H1 (cell line): ENCODE results near the gene GDPD2. TPM values are rescaled to one million over a fixed set of nuclear protein-coding genes. Genes with fewer than 3 reads are reported as not detected.

Source experiments
- CTCF ChIA-PET: fragments of 300-600 bp; sonication (Branson Sonifier 250); formaldehyde crosslinking; loops from one replicate; lab custom pipeline; 2021; ENCODE audit not compliant: partially characterized antibody; lab: Charles Lee
- POLR2A ChIA-PET: fragments of 300-600 bp; sonication (Branson Sonifier 250); formaldehyde crosslinking; loops from one replicate; lab custom pipeline; 2021; ENCODE audit warnings: inconsistent platforms; ENCODE audit not compliant: partially characterized antibody; lab: Charles Lee
- DNase-seq, 2 experiments: peaks; one replicate each; pipeline versions ENCODE4 v3.0.0 to v3.0.0-alpha.2; 2010 to 2022; ENCODE audit warnings: low spot score in 2 of 2, low read depth in 1 of 2, mixed read lengths in 1 of 2
- FAIRE-seq: peaks from 2 replicates; lab custom pipeline; 2011; peaks lifted over from hg19 to GRCh38; lab: Jason Lieb, UNC
- H2AFZ ChIP-seq: 2 replicates; pipeline ENCODE4 v1.8.1; 2012; ENCODE audit warnings: low read length, inconsistent platforms
- H2AK5ac ChIP-seq: 2 replicates; pipeline ENCODE4 v1.6.1; 2013; ENCODE audit warnings: low read depth, low read length
- H2BK120ac ChIP-seq: replicated peaks from 2 replicates; pipeline ENCODE3; 2013; ENCODE audit warnings: low read depth, low read length, inconsistent platforms
- H2BK12ac ChIP-seq: 2 replicates; pipeline ENCODE4 v1.6.1; 2013; ENCODE audit warnings: low read depth, low read length
- H2BK15ac ChIP-seq: 2 replicates; pipeline ENCODE4 v1.6.1; 2013; ENCODE audit warnings: low read length
- H2BK20ac ChIP-seq: 2 replicates; pipeline ENCODE4 v1.6.1; 2013; ENCODE audit warnings: low read length
- H2BK5ac ChIP-seq: 2 replicates; pipeline ENCODE4 v1.6.1; 2013; ENCODE audit warnings: low read depth, low read length
- H3K14ac ChIP-seq: 2 replicates; pipeline ENCODE4 v1.6.1; 2013; ENCODE audit warnings: inconsistent platforms; ENCODE audit not compliant: insufficient read length
- H3K18ac ChIP-seq: 2 replicates; pipeline ENCODE4 v1.6.1; 2013; ENCODE audit warnings: low read length; ENCODE audit errors: extremely low read depth
- H3K23ac ChIP-seq: 2 replicates; pipeline ENCODE4 v1.6.1; 2013; ENCODE audit warnings: inconsistent platforms; ENCODE audit not compliant: insufficient read length
- H3K23me2 ChIP-seq: 2 replicates; pipeline ENCODE4 v1.6.1; 2013; ENCODE audit warnings: low read depth, low read length
- H3K27ac ChIP-seq: 2 replicates; pipeline ENCODE4 v1.6.1; 2011; ENCODE audit warnings: low read depth, low read length, inconsistent platforms
- H3K27me3 ChIP-seq, 4 experiments: replicated peaks in 1 of 4; 1 replicate in 1 of 4; 2 replicates in 3 of 4; pipeline versions ENCODE4 v1.6.1 to v1.8.1; 2011 to 2013; ENCODE audit warnings: low read length in 3 of 4, mild to moderate bottlenecking in 3 of 4, inconsistent platforms in 2 of 4, mixed read lengths in 2 of 4, moderate library complexity in 1 of 4; ENCODE audit not compliant: control insufficient read depth in 3 of 4, insufficient read depth in 3 of 4; ENCODE audit errors: extremely low read depth in 1 of 4
- H3K36me3 ChIP-seq, 4 experiments: 2 replicates each; pipeline versions ENCODE4 v1.6.1 to v1.8.1; 2011 to 2013; ENCODE audit warnings: mild to moderate bottlenecking in 4 of 4, low read length in 3 of 4, moderate library complexity in 2 of 4, control low read depth in 1 of 4, inconsistent platforms in 1 of 4; ENCODE audit not compliant: insufficient read depth in 4 of 4, control insufficient read depth in 2 of 4
- H3K4ac ChIP-seq: replicated peaks from 2 replicates; pipeline ENCODE3; 2013; ENCODE audit warnings: low read length, low read depth, mixed read lengths, inconsistent platforms; ENCODE audit not compliant: insufficient read length
- H3K4me1 ChIP-seq, 4 experiments: replicated peaks in 1 of 4; 1 replicate in 1 of 4; 2 replicates in 3 of 4; pipeline versions ENCODE4 v1.6.1 to v1.8.1; 2011 to 2013; ENCODE audit warnings: low read length in 3 of 4, inconsistent platforms in 2 of 4, mixed read lengths in 1 of 4; ENCODE audit not compliant: insufficient read depth in 4 of 4, control insufficient read depth in 3 of 4
- H3K4me2 ChIP-seq, 2 experiments: 2 replicates each; pipeline versions ENCODE4 v1.6.1 to v1.8.1; 2011 to 2013; ENCODE audit warnings: low read depth in 2 of 2, low read length in 2 of 2, control low read depth in 1 of 2, inconsistent platforms in 1 of 2, mild to moderate bottlenecking in 1 of 2; ENCODE audit not compliant: insufficient read depth in 1 of 2
- H3K4me3 ChIP-seq, 4 experiments: fragments of 200-600, 300-600 bp in 1 of 4; sonication (generic), shearing (Covaris generic), sonication (Bioruptor Twin) in 1 of 4; 2 replicates each; pipeline versions ENCODE4 v1.5.1 to v1.8.1; 2011 to 2016; ENCODE audit warnings: low read length in 4 of 4, low read depth in 3 of 4, control low read depth in 2 of 4, inconsistent platforms in 2 of 4, mild to moderate bottlenecking in 2 of 4, mixed read lengths in 1 of 4, moderate library complexity in 1 of 4; ENCODE audit not compliant: insufficient read depth in 2 of 4; ENCODE audit errors: extremely low read depth in 1 of 4
- H3K56ac ChIP-seq: replicated peaks from 2 replicates; pipeline ENCODE3; 2013; ENCODE audit warnings: low read depth, mild to moderate bottlenecking, mixed read lengths, low read length, inconsistent platforms; ENCODE audit not compliant: insufficient read length
- H3K79me1 ChIP-seq: 2 replicates; pipeline ENCODE4 v1.6.1; 2013; ENCODE audit warnings: low read depth, low read length, control low read depth
- H3K79me2 ChIP-seq, 2 experiments: 2 replicates each; pipeline versions ENCODE4 v1.6.1 to v1.8.1; 2012 to 2013; ENCODE audit warnings: low read length in 2 of 2, mild to moderate bottlenecking in 2 of 2, inconsistent platforms in 1 of 2; ENCODE audit not compliant: insufficient read depth in 2 of 2, control insufficient read depth in 1 of 2
- H3K9ac ChIP-seq, 4 experiments: replicated peaks in 1 of 4; 1 replicate in 1 of 4; 2 replicates in 3 of 4; pipeline versions ENCODE4 v1.6.1 to v1.8.1; 2011 to 2013; ENCODE audit warnings: low read depth in 3 of 4, low read length in 3 of 4, control low read depth in 2 of 4, mild to moderate bottlenecking in 2 of 4, moderate library complexity in 2 of 4, inconsistent platforms in 1 of 4; ENCODE audit errors: extremely low read depth in 1 of 4
- H3K9me3 ChIP-seq, 2 experiments: 2 replicates each; pipeline versions ENCODE4 v1.6.1 to v1.8.1; 2012 to 2013; ENCODE audit warnings: mild to moderate bottlenecking in 2 of 2, moderate library complexity in 2 of 2, control low read depth in 1 of 2, inconsistent platforms in 1 of 2, low read depth in 1 of 2, low read length in 1 of 2, mixed read lengths in 1 of 2; ENCODE audit not compliant: insufficient read depth in 2 of 2
- H4K20me1 ChIP-seq, 2 experiments: replicated peaks in 1 of 2; 2 replicates each; pipeline versions ENCODE3 to v1.8.1; 2011 to 2013; ENCODE audit warnings: inconsistent platforms in 2 of 2, low read length in 2 of 2, mild to moderate bottlenecking in 1 of 2; ENCODE audit not compliant: insufficient read depth in 2 of 2, control insufficient read depth in 1 of 2
- H4K5ac ChIP-seq: 2 replicates; pipeline ENCODE4 v1.6.1; 2013; ENCODE audit warnings: low read length, low read depth, mixed read lengths, inconsistent platforms; ENCODE audit not compliant: insufficient read length
- H4K8ac ChIP-seq: 2 replicates; pipeline ENCODE4 v1.8.0; 2013; ENCODE audit warnings: mild to moderate bottlenecking, moderate library complexity, low read length, inconsistent platforms; ENCODE audit not compliant: insufficient read depth; ENCODE audit errors: extremely low read depth
- H4K91ac ChIP-seq: replicated peaks from 2 replicates; pipeline ENCODE3; 2013; ENCODE audit warnings: low read length, mixed read lengths, inconsistent platforms; ENCODE audit not compliant: insufficient read length
- CTBP2 ChIP-seq: IDR thresholded peaks from 2 replicates; pipeline ENCODE4 v1.7.0; 2011; ENCODE audit warnings: borderline replicate concordance, mild to moderate bottlenecking, moderate library complexity, mixed read lengths, low read length; ENCODE audit not compliant: insufficient read depth, insufficient read length
- FOSL1 ChIP-seq: IDR thresholded peaks from 2 replicates; pipeline ENCODE4 v1.6.1; 2011; ENCODE audit warnings: mild to moderate bottlenecking, low read depth, low read length, moderate library complexity; ENCODE audit not compliant: insufficient read depth
- PHF8 ChIP-seq: fragments of 200-600 bp; sonication (generic); conservative IDR thresholded peaks from 2 replicates; pipeline ENCODE4 v1.7.1; 2012; ENCODE audit warnings: low read depth, mild to moderate bottlenecking, inconsistent platforms, low read length, moderate library complexity
- POLR2AphosphoS5 ChIP-seq: IDR thresholded peaks from 2 replicates; pipeline ENCODE4 v1.6.1; 2011; ENCODE audit warnings: low read depth, low read length
- RAD21 ChIP-seq, 2 experiments: IDR thresholded peaks in 1 of 2; conservative IDR thresholded peaks in 1 of 2; 2 replicates each; pipeline ENCODE4 v1.6.1; 2011; ENCODE audit warnings: low read depth in 2 of 2, low read length in 2 of 2, improper control_type of control experiment in 1 of 2, inconsistent platforms in 1 of 2, mild to moderate bottlenecking in 1 of 2, moderate library complexity in 1 of 2
- WGBS, 2 experiments: shearing (Covaris generic) in 1 of 2; methylation state at CpG; one replicate each; pipeline versions ENCODE4 v1.1.6 to v1.1.7; 2013 to 2015; ENCODE audit warnings: low lambda C conversion rate in 2 of 2, mixed read lengths in 2 of 2, inconsistent platforms in 1 of 2, low coverage in 1 of 2, missing lambda C conversion rate in 1 of 2; ENCODE audit not compliant: insufficient replicate concordance in 2 of 2, insufficient coverage in 1 of 2, insufficient read length in 1 of 2; ENCODE audit errors: extremely low coverage in 1 of 2, missing lambda C conversion rate in 1 of 2; 5-methylcytosine and 5-hydroxymethylcytosine counted together
- polyA plus RNA-seq, 7 experiments: library from polyadenylated mRNA; depleted of rRNA in 3 of 7; stranded (reverse) in 5 of 7; unstranded in 2 of 7; fragments of >200 nt in 5 of 7; fragments of 200-250 nt in 2 of 7; gene quantifications; 1 replicate in 5 of 7; 2 replicates in 1 of 7; 4 replicates in 1 of 7; pipeline versions ENCODE4 v1.2.1 to v1.2.3, GENCODE V29; 2011 to 2013; ENCODE audit warnings: missing spikeins in 2 of 7, mixed read lengths in 2 of 7
- total RNA-seq: library from RNA; stranded (reverse); fragmentation: NEBNext Ultra II Directional; extraction: Animal tissue kit (Norgen Biotek cat#: 25700); gene quantifications from 2 replicates; pipeline ENCODE4 v1.2.1, GENCODE V29; 2021
- TF ChIP-seq, protein P1 (sequence below), 3 experiments: IDR thresholded peaks; 1 replicate in 2 of 3; 2 replicates in 1 of 3; pipeline versions ENCODE4 v1.5.1 to v1.6.1; 2011; ENCODE audit warnings: low read length in 3 of 3, mild to moderate bottlenecking in 3 of 3, inconsistent platforms in 2 of 3, low read depth in 1 of 3, moderate library complexity in 1 of 3; ENCODE audit not compliant: insufficient read depth in 1 of 3; ENCODE audit errors: control extremely low read depth in 1 of 3

GDPD2 gene
- total and polyA plus RNA-seq, 2 of the 8 experiments (the other 6 are each of a cell fraction or from before 2014, with no cell fraction given) = 25.6 to 68.3 TPM

DNA sequence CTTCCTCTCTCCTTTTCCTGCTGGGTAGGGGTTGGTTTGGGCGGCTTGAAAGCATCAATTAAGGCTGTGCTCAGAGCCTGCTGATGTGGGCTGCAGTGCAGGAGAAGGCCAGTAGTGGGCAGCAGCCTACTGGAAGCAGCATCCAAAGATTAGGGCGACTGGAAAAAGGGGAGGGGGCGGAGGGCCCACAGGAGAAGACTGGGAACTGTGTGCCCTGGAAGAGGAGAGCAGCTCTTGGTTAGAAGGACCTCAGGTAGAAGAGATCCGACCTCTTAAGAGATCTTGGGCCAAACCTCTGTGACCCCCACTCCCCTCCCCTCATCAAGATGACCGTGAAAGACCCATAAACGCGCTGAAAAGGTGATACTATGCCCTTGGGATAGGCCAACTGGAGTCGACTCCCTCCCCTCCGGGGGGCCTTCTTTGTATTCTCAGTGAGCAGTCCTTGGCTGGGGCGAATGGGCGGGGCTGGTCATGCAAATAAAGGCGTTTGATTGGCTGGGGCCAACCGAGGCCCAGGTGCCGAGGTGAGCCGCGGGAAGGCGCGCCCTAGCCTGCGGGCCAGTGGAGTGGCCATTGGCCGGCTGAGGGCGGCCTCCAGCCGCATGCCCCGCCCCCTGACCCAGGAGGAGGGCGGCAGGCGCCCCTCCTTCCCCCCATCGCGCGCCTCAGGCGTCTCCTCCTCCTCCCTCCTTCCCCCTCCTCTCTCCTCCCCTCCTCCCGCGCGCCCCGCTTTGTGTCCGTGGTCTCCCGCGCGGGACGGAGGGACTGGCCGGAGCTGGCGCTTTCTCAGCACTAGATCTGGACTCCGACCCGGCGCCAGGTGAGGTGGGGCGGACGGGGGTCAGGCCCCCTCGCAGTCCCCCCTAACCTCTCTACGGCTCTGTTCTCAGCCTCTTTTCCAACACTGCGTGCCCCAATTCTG is 31.6 kb downstream of the GDPD2 start:
- H2BK20ac ChIP-seq = no peak overlapping the region
- ChIA-PET CTCF (interaction anchor here (0.8 to 2.1 kb wide), 5 partner anchors 19 to 37 kb away, joined by 3 to 7 read pairs (median 3); partner anchors contain the start of gene GDPD2), POLR2A (interaction anchor here (0.6 to 4.3 kb wide), 10 partner anchors 8 to 210 kb away, joined by 3 to 29 read pairs (median 3); no protein-coding TSS in a partner anchor)
- H2BK12ac ChIP-seq = no peak overlapping the region
- H3K23ac ChIP-seq = no peak overlapping the region
- H3K27me3 ChIP-seq = no peaks in the 10 kb centered on the region
- no peak overlapping the region for H2BK15ac ChIP-seq
- peak overlapping the region; percentile 87 for H2BK120ac ChIP-seq
- H2AFZ ChIP-seq = no peak overlapping the region; the same call in 1 of the 2 replicates
- WGBS, 2 experiments = 0% methylated on average over 6 of the region's 48 CpGs; no CpG with 5 or more reads in 1 of the 2 experiments
- peak overlapping the region; percentile 93 for H3K27ac ChIP-seq
- peak overlapping the region; percentile 82 for H3K56ac ChIP-seq
- H3K4me2 ChIP-seq = peak overlapping the region; percentile 72 to 87
- no peak overlapping the region for H3K14ac ChIP-seq
- peaks cover 8% of the 10 kb centered on the region for H3K23me2 ChIP-seq
- peaks cover 0 to 6% of the 10 kb centered on the region in 2 experiments for H4K20me1 ChIP-seq
- peak overlapping the region; percentile 88 for H4K91ac ChIP-seq
- H3K18ac ChIP-seq = peak overlapping the region; percentile 60
- H3K4me3 ChIP-seq = peak overlapping the region; percentile 66 to 94 (median 84)
- H4K8ac ChIP-seq = peak overlapping the region; percentile 90
- H3K4ac ChIP-seq = peak overlapping the region; percentile 78
- H3K79me1 ChIP-seq = no peaks in the 10 kb centered on the region; the same call in 1 of the 2 replicates
- peak; percentile 85 to 86 for DNase-seq
- no peak overlapping the region for H2AK5ac ChIP-seq
- H3K36me3 ChIP-seq = peaks cover 0 to 15% (median 2%) of the 10 kb centered on the region in 4 experiments; a peak in 4 of 8 replicates
- H4K5ac ChIP-seq = peak overlapping the region; percentile 51
- FAIRE-seq = peak; percentile 93
- H3K79me2 ChIP-seq = peaks cover 14 to 45% of the 10 kb centered on the region in 2 experiments
- peak overlapping the region; percentile 81 for H2BK5ac ChIP-seq
- peaks cover 0 to 17% (median 5%) of the 10 kb centered on the region in 4 experiments; a peak in 6 of 7 replicates for H3K4me1 ChIP-seq
- H3K9me3 ChIP-seq = no peaks in the 10 kb centered on the region
- peak overlapping the region in 3 of 4 experiments; percentile 82 to 92 (median 90); a peak in 6 of 7 replicates for H3K9ac ChIP-seq
- TF ChIP-seq POLR2AphosphoS5 = no peak; the same call in 1 of the 2 replicates
- TF ChIP-seq FOSL1 = no peak
- TF ChIP-seq PHF8 = peak; percentile 59
- peak; percentile 75 to 85 for TF ChIP-seq RAD21 (IDR thresholded peaks at IDR 0.05 in 1 of 2, conservative IDR thresholded peaks at IDR 0.05 in 1 of 2; ENCODE audit: low read depth in 2 of 2, low read length in 2 of 2)
- peak; percentile 41 for TF ChIP-seq CTBP2
- TF ChIP-seq, protein P1, sequence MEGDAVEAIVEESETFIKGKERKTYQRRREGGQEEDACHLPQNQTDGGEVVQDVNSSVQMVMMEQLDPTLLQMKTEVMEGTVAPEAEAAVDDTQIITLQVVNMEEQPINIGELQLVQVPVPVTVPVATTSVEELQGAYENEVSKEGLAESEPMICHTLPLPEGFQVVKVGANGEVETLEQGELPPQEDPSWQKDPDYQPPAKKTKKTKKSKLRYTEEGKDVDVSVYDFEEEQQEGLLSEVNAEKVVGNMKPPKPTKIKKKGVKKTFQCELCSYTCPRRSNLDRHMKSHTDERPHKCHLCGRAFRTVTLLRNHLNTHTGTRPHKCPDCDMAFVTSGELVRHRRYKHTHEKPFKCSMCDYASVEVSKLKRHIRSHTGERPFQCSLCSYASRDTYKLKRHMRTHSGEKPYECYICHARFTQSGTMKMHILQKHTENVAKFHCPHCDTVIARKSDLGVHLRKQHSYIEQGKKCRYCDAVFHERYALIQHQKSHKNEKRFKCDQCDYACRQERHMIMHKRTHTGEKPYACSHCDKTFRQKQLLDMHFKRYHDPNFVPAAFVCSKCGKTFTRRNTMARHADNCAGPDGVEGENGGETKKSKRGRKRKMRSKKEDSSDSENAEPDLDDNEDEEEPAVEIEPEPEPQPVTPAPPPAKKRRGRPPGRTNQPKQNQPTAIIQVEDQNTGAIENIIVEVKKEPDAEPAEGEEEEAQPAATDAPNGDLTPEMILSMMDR (IDR thresholded peaks at IDR 0.05; ENCODE audit: control extremely low read depth in 1 of 3, insufficient read depth in 1 of 3, low read depth in 1 of 3, low read length in 3 of 3) = peak in 2 of 3 experiments; percentile 69 to 86; a peak in 3 of 4 replicates
